Fibroblast of skin of scalp (primary cell): ENCODE results near the gene ELMOD1.

Source experiments
- DNase-seq: peaks from one replicate; pipeline ENCODE4 v3.0.0-alpha.2; 2013

The ELMOD1 gene

GRCh38 chr11:107587306-107587979, 3.5 kb upstream of the ELMOD1 start:
- peak; percentile 54 for DNase-seq

GRCh38 chr11:107591378-107592230, 657 bp downstream of the ELMOD1 start:
- DNase-seq: peak; percentile 4

GRCh38 chr11:107592231-107592590, 1.3 kb downstream of the ELMOD1 start:
- no peak for DNase-seq

- peak; percentile 15 for DNase-seq
Observed at GRCh38 chr11:107592813-107593212, 1.9 kb downstream of the ELMOD1 start.

- DNase-seq: no peak
Observed at GRCh38 chr11:107593951-107594350, 3.0 kb downstream of the ELMOD1 start.

- no peak for DNase-seq
Observed at GRCh38 chr11:107594736-107595135, 3.8 kb downstream of the ELMOD1 start.

- peak; percentile 22 for DNase-seq
Observed at GRCh38 chr11:107598225-107599139, 7.5 kb downstream of the ELMOD1 start.

GRCh38 chr11:107605061-107606006, 14.4 kb downstream of the ELMOD1 start:
- DNase-seq: no peak

- no peak for DNase-seq
Observed at GRCh38 chr11:107606141-107606540, 15.2 kb downstream of the ELMOD1 start.

GRCh38 chr11:107608809-107609208, 17.9 kb downstream of the ELMOD1 start:
- no peak for DNase-seq

GRCh38 chr11:107609400-107610218, 18.7 kb downstream of the ELMOD1 start:
- no peak for DNase-seq

- no peak for DNase-seq
Observed at GRCh38 chr11:107612445-107612844, 21.5 kb downstream of the ELMOD1 start.

- no peak for DNase-seq
Observed at GRCh38 chr11:107619926-107620325, 29.0 kb downstream of the ELMOD1 start.

- no peak for DNase-seq
Observed at GRCh38 chr11:107621081-107621480, 30.1 kb downstream of the ELMOD1 start.

GRCh38 chr11:107623183-107623582, 32.2 kb downstream of the ELMOD1 start:
- DNase-seq: no peak

- DNase-seq: no peak
Observed at GRCh38 chr11:107624983-107625684, 34.2 kb downstream of the ELMOD1 start.

- no peak for DNase-seq
Observed at GRCh38 chr11:107625685-107625989, 34.7 kb downstream of the ELMOD1 start.

GRCh38 chr11:107631043-107631442, 40.1 kb downstream of the ELMOD1 start:
- DNase-seq: no peak

- DNase-seq: no peak
Observed at GRCh38 chr11:107631931-107632330, 41.0 kb downstream of the ELMOD1 start.

- no peak for DNase-seq
Observed at GRCh38 chr11:107646783-107647182, 55.8 kb downstream of the ELMOD1 start.
